A549 (cell line): Measurements from ENCODE around the gene BRPF3. TPM values are rescaled to one million over a fixed set of nuclear protein-coding genes. Genes with fewer than 3 reads are reported as not detected.

Experiments used
- ATAC-seq, 2 experiments: fragments of 200-7000 bp in 1 of 2; fragments of >200 bp in 1 of 2; cut with Nextera tagmentation in 1 of 2; cut with Tn5 transposase in 1 of 2; 3 replicates each; pipeline versions ENCODE4 v1.8.0 to v1.9.1; 2018 to 2020; ENCODE audit warnings: mild to moderate bottlenecking in 1 of 2, moderate library complexity in 1 of 2
- CTCF ChIA-PET: fragments of 300-600 bp; sonication (Branson Sonifier 250); formaldehyde crosslinking; extraction: SDS; loops from one replicate; lab custom pipeline; 2021; ENCODE audit warnings: antibody characterized with exemption, inconsistent platforms; lab: Yijun Ruan, JAX
- POLR2A ChIA-PET: fragments of 350-600 bp; formaldehyde crosslinking; extraction: SDS; loops from one replicate; lab custom pipeline; 2021; ENCODE audit warnings: antibody characterized with exemption, inconsistent platforms; lab: Yijun Ruan, JAX
- DNase-seq, 2 experiments: peaks; one replicate each; pipeline versions ENCODE4 v3.0.0 to v3.0.0-alpha.2; 2011 to 2016; ENCODE audit warnings: low read depth in 1 of 2, low spot score in 1 of 2
- FAIRE-seq: peaks from 2 replicates; lab custom pipeline; 2011; peaks lifted over from hg19 to GRCh38; lab: Jason Lieb, UNC
- H3K27ac ChIP-seq, 2 experiments: fragments of >200 bp; sonication (Bioruptor Twin); formaldehyde crosslinking; 3 replicates each; pipeline ENCODE4 v1.5.1; 2016 to 2017
- H3K4me1 ChIP-seq: fragments of >200 bp; sonication (Bioruptor Twin); formaldehyde crosslinking; 3 replicates; pipeline ENCODE4 v1.6.1; 2016
- H3K4me2 ChIP-seq: fragments of >200 bp; sonication (Bioruptor Twin); formaldehyde crosslinking; 3 replicates; pipeline ENCODE4 v1.6.1; 2016
- H3K4me3 ChIP-seq: fragments of >200 bp; sonication (Bioruptor Twin); formaldehyde crosslinking; 3 replicates; pipeline ENCODE4 v1.5.1; 2016
- H3K9me3 ChIP-seq: fragments of >200 bp; sonication (Bioruptor Twin); formaldehyde crosslinking; 3 replicates; pipeline ENCODE4 v1.6.1; 2016
- CEBPB ChIP-seq, 2 experiments: fragments of >200 bp in 1 of 2; sonication (Bioruptor Twin) in 1 of 2; formaldehyde crosslinking in 1 of 2; IDR thresholded peaks; 2 replicates each; pipeline ENCODE4 v1.6.1; 2012 to 2016
- CHD2 ChIP-seq: fragments of 150-350 bp; IDR thresholded peaks from 2 replicates; pipeline ENCODE4 v1.6.1; 2014; ENCODE audit warnings: low read length; ENCODE audit not compliant: partially characterized antibody
- ESRRA ChIP-seq: fragments of 150-350 bp; IDR thresholded peaks from 2 replicates; pipeline ENCODE4 v1.6.1; 2014; ENCODE audit warnings: mild to moderate bottlenecking, low read length, borderline replicate concordance
- HDAC2 ChIP-seq: fragments of 200-600 bp; sonication (generic); IDR thresholded peaks from 2 replicates; pipeline ENCODE4 v1.6.1; 2016
- HES2 ChIP-seq: fragments of >200 bp; sonication (Bioruptor Twin); formaldehyde crosslinking; IDR thresholded peaks from 2 replicates; pipeline ENCODE4 v1.6.1; 2016
- HEYL ChIP-seq: fragments of 250-450 bp; sonication (Bioruptor Pico); IDR thresholded peaks from 2 replicates; pipeline ENCODE4 v1.8.0; 2021; ENCODE audit warnings: mild to moderate bottlenecking, moderate library complexity
- HMGXB4 ChIP-seq: fragments of 250-450 bp; sonication (Bioruptor Pico); IDR thresholded peaks from 2 replicates; pipeline ENCODE4 v1.5.0; 2021; ENCODE audit warnings: mild to moderate bottlenecking, moderate library complexity, borderline replicate concordance
- KDM5A ChIP-seq: fragments of 200-600 bp; sonication (generic); IDR thresholded peaks from 2 replicates; pipeline ENCODE4 v1.6.1; 2016; ENCODE audit warnings: antibody characterized with exemption, mild to moderate bottlenecking
- MAFK ChIP-seq: fragments of 450-650 bp; IDR thresholded peaks from 2 replicates; pipeline ENCODE4 v1.6.1; 2014; ENCODE audit not compliant: partially characterized antibody
- NFE2L2 ChIP-seq: fragments of 150-350 bp; conservative IDR thresholded peaks from 2 replicates; pipeline ENCODE4 v1.6.1; 2014; ENCODE audit warnings: low read length
- NPAS2 ChIP-seq: fragments of 250-450 bp; sonication (Bioruptor Pico); IDR thresholded peaks from 2 replicates; pipeline ENCODE4 v1.8.0; 2022; ENCODE audit warnings: mild to moderate bottlenecking, moderate library complexity, borderline replicate concordance
- PHF8 ChIP-seq: fragments of 200-600 bp; sonication (generic); IDR thresholded peaks from 2 replicates; pipeline ENCODE4 v1.6.1; 2016; ENCODE audit warnings: low read depth, mild to moderate bottlenecking, antibody characterized with exemption, moderate library complexity, borderline replicate concordance
- POLR2A ChIP-seq: IDR thresholded peaks from 2 replicates; pipeline ENCODE4 v1.6.1; 2012; ENCODE audit warnings: mild to moderate bottlenecking, low read length
- RARB ChIP-seq: fragments of 250-450 bp; sonication (Bioruptor Pico); IDR thresholded peaks from 2 replicates; pipeline ENCODE4 v1.8.0; 2021; ENCODE audit warnings: mild to moderate bottlenecking, moderate library complexity
- REST ChIP-seq: fragments of 200-600 bp; sonication (generic); IDR thresholded peaks from 2 replicates; pipeline ENCODE4 v1.6.1; 2016; ENCODE audit warnings: antibody characterized with exemption, mild to moderate bottlenecking, moderate library complexity
- TFCP2L1 ChIP-seq: fragments of 250-450 bp; sonication (Bioruptor Pico); IDR thresholded peaks from 2 replicates; pipeline ENCODE4 v1.5.0; 2021; ENCODE audit warnings: mild to moderate bottlenecking
- ZC3H11A ChIP-seq: fragments of 450-650 bp; IDR thresholded peaks from 2 replicates; pipeline ENCODE4 v1.6.1; 2014; ENCODE audit warnings: antibody characterized with exemption, mild to moderate bottlenecking
- ZFP36 ChIP-seq: fragments of 450-650 bp; IDR thresholded peaks from 2 replicates; pipeline ENCODE4 v1.6.1; 2014; ENCODE audit warnings: borderline replicate concordance; ENCODE audit not compliant: partially characterized antibody
- ZNF302 ChIP-seq: fragments of 250-450 bp; sonication (Bioruptor Pico); IDR thresholded peaks from 2 replicates; pipeline ENCODE4 v1.9.0; 2021; ENCODE audit warnings: inconsistent platforms, mild to moderate bottlenecking, moderate library complexity
- WGBS: methylation state at CpG from one replicate; pipeline ENCODE4 v1.1.6; 2017; ENCODE audit errors: missing lambda C conversion rate; 5-methylcytosine and 5-hydroxymethylcytosine counted together
- polyA plus RNA-seq, 4 experiments: library from polyadenylated mRNA; depleted of rRNA in 3 of 4; stranded (reverse); fragments of >200 nt; fragmentation: RNase III in 1 of 4; extraction: RNeasy Plus Mini Kit Qiagen cat#74134 plus additional on column Dnase treatment in 1 of 4; gene quantifications; 2 replicates in 3 of 4; 3 replicates in 1 of 4; pipeline ENCODE4 v1.2.3, GENCODE V29; 2011 to 2017
- TF ChIP-seq, protein P1 (sequence below): fragments of 150-350 bp; IDR thresholded peaks from 2 replicates; pipeline ENCODE4 v1.6.1; 2014; ENCODE audit warnings: low read depth, mild to moderate bottlenecking, low read length
- TF ChIP-seq, protein P2 (sequence below): fragments of >200 bp; sonication (Bioruptor Twin); formaldehyde crosslinking; IDR thresholded peaks from 3 replicates; pipeline ENCODE4 v1.6.1; 2016
- TF ChIP-seq, protein P3 (sequence below): IDR thresholded peaks from 2 replicates; pipeline ENCODE4 v1.6.1; 2012

The BRPF3 gene
- polyA plus RNA-seq, 2 of the 4 experiments (the other 2 are of a cell fraction): 9.8 to 11.2 TPM

GRCh38 chr6:36200998-36201596, 4.6 kb downstream of the BRPF3 start:
- ATAC-seq: no peak
- CTCF ChIA-PET: no interaction called here
- no peak overlapping the region for H3K4me3 ChIP-seq
- no peak overlapping the region for H3K27ac ChIP-seq
- H3K4me2 ChIP-seq: no peak overlapping the region
- peaks cover 3% of the 10 kb centered on the region; the same call in 1 of the 3 replicates for H3K4me1 ChIP-seq
- no peaks in the 10 kb centered on the region for H3K9me3 ChIP-seq
- FAIRE-seq: no peak
- 96% methylated on average over 6 of the region's 15 CpGs for WGBS
- POLR2A ChIA-PET: no interaction called here
- TF ChIP-seq ESRRA: no peak
- no peak for TF ChIP-seq RARB (CRISPR knock-in tag)
- TF ChIP-seq, protein P1, sequence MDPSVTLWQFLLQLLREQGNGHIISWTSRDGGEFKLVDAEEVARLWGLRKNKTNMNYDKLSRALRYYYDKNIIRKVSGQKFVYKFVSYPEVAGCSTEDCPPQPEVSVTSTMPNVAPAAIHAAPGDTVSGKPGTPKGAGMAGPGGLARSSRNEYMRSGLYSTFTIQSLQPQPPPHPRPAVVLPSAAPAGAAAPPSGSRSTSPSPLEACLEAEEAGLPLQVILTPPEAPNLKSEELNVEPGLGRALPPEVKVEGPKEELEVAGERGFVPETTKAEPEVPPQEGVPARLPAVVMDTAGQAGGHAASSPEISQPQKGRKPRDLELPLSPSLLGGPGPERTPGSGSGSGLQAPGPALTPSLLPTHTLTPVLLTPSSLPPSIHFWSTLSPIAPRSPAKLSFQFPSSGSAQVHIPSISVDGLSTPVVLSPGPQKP: no peak
- no peak for TF ChIP-seq NFE2L2
- TF ChIP-seq HMGXB4 (CRISPR knock-in tag): no peak
- no peak for TF ChIP-seq MAFK
- TF ChIP-seq HES2: no peak
- TF ChIP-seq, protein P2, sequence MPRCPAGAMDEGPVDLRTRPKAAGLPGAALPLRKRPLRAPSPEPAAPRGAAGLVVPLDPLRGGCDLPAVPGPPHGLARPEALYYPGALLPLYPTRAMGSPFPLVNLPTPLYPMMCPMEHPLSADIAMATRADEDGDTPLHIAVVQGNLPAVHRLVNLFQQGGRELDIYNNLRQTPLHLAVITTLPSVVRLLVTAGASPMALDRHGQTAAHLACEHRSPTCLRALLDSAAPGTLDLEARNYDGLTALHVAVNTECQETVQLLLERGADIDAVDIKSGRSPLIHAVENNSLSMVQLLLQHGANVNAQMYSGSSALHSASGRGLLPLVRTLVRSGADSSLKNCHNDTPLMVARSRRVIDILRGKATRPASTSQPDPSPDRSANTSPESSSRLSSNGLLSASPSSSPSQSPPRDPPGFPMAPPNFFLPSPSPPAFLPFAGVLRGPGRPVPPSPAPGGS: no peak
- TF ChIP-seq POLR2A: no peak
- TF ChIP-seq, protein P3, sequence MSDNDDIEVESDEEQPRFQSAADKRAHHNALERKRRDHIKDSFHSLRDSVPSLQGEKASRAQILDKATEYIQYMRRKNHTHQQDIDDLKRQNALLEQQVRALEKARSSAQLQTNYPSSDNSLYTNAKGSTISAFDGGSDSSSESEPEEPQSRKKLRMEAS: no peak
- no peak for TF ChIP-seq REST
- TF ChIP-seq CEBPB (IDR thresholded peaks at IDR 0.05): no peak
- no peak for TF ChIP-seq HDAC2
- TF ChIP-seq TFCP2L1 (CRISPR knock-in tag): no peak
- no peak for TF ChIP-seq PHF8
- TF ChIP-seq ZNF302 (CRISPR knock-in tag): no peak
- TF ChIP-seq HEYL (CRISPR knock-in tag): no peak
- no peak for TF ChIP-seq CHD2
- no peak for TF ChIP-seq KDM5A
- no peak for DNase-seq

- H3K4me2 ChIP-seq: no peak overlapping the region
- no peak overlapping the region for H3K4me3 ChIP-seq
- TF ChIP-seq RARB (CRISPR knock-in tag): no peak
- no peak for TF ChIP-seq ZC3H11A
- no peak for TF ChIP-seq ZFP36
- TF ChIP-seq KDM5A: no peak
- TF ChIP-seq NPAS2 (CRISPR knock-in tag): no peak
- ATAC-seq (no peak), FAIRE-seq (no peak), DNase-seq (no peak)
- POLR2A ChIA-PET: no interaction called here
- peaks cover 3% of the 10 kb centered on the region; the same call in 1 of the 3 replicates for H3K4me1 ChIP-seq
- WGBS: 79% methylated on average over 3 of the region's 3 CpGs
- H3K27ac ChIP-seq: no peak overlapping the region
- H3K9me3 ChIP-seq: no peaks in the 10 kb centered on the region
- CTCF ChIA-PET: no interaction called here
Observed at GRCh38 chr6:36201612-36202011, 5.1 kb downstream of the BRPF3 start.
